ENCODE data around the gene FAM13A.

Gene FAM13A

GRCh38 chr4:88738180-88738579 is 318.8 kb downstream of the FAM13A start:
- DNase-seq, result no peak

- peak; percentile 11 for DNase-seq
These were observed 319.6 kb downstream of the FAM13A start for GRCh38 chr4:88737307-88737941.

GRCh38 chr4:88736264-88736663 is 320.7 kb downstream of the FAM13A start:
- DNase-seq, result no peak

GRCh38 chr4:88735564-88735963 is 321.4 kb downstream of the FAM13A start:
- no peak for DNase-seq

- no peak for DNase-seq
These were observed 322.5 kb downstream of the FAM13A start for GRCh38 chr4:88734403-88734949.

GRCh38 chr4:88732714-88733368 is 324.1 kb downstream of the FAM13A start:
- DNase-seq, result no peak

GRCh38 chr4:88731381-88731780 is 325.6 kb downstream of the FAM13A start:
- no peak for DNase-seq

- no peak for DNase-seq
These were observed 326.2 kb downstream of the FAM13A start for GRCh38 chr4:88730811-88731210.

- DNase-seq, result no peak
These were observed 327.7 kb downstream of the FAM13A start for GRCh38 chr4:88729146-88729760.

- no peak for DNase-seq
These were observed 328.8 kb downstream of the FAM13A start for GRCh38 chr4:88728146-88728545.

- no peak for DNase-seq
These were observed 331.0 kb downstream of the FAM13A start for GRCh38 chr4:88725986-88726385.

- DNase-seq, result no peak
These were observed 331.8 kb downstream of the FAM13A start for GRCh38 chr4:88725143-88725542.

GRCh38 chr4:88724406-88724805 is 332.6 kb downstream of the FAM13A start:
- DNase-seq, result no peak

- DNase-seq, result no peak
These were observed 334.2 kb downstream of the FAM13A start for GRCh38 chr4:88722828-88723227.

- DNase-seq, result no peak
These were observed 334.7 kb downstream of the FAM13A start for GRCh38 chr4:88722276-88722780.

- DNase-seq, result no peak
These were observed 336.2 kb downstream of the FAM13A start for GRCh38 chr4:88720451-88721428.

GRCh38 chr4:88719381-88719780 is 337.6 kb downstream of the FAM13A start:
- DNase-seq, result no peak

- no peak for DNase-seq
These were observed 338.9 kb downstream of the FAM13A start for GRCh38 chr4:88718098-88718497.

- no peak for DNase-seq
These were observed 343.2 kb downstream of the FAM13A start for GRCh38 chr4:88713782-88714181.

GRCh38 chr4:88709989-88710388 is 347.0 kb downstream of the FAM13A start:
- no peak for DNase-seq

GRCh38 chr4:88706574-88706973 is 350.4 kb downstream of the FAM13A start:
- DNase-seq, result no peak

GRCh38 chr4:88705805-88706492 is 351.0 kb downstream of the FAM13A start:
- DNase-seq, result no peak
